Testis (tissue), 3 donors: ENCODE results near the gene MS4A10. TPM values are rescaled to one million over a fixed set of nuclear protein-coding genes. Genes with fewer than 3 reads are reported as not detected.
A peak's percentile ranks its signal among the peaks of the same experiment; 100 is the strongest.

Experiments used
- DNase-seq: peaks from one replicate; pipeline ENCODE4 v3.0.0-alpha.2; 2019
- H3K27ac ChIP-seq, 2 donors: fragments of 200-600 bp; sonication (generic); one replicate each; pipeline ENCODE4 v1.5.1; 2019
- H3K27me3 ChIP-seq: fragments of 200-600 bp; sonication (generic); one replicate; pipeline ENCODE4 v1.5.1; 2019
- H3K36me3 ChIP-seq: fragments of 200-600 bp; sonication (generic); one replicate; pipeline ENCODE4 v1.5.1; 2017; ENCODE audit warnings: low read depth; ENCODE audit errors: missing control alignments
- H3K4me1 ChIP-seq: fragments of 200-600 bp; sonication (generic); one replicate; pipeline ENCODE4 v1.5.1; 2019
- H3K4me3 ChIP-seq, 2 donors: fragments of 200-600 bp; sonication (generic); one replicate each; pipeline ENCODE4 v1.5.1; 2017 to 2019
- H3K9me3 ChIP-seq: fragments of 200-600 bp; sonication (generic); one replicate; pipeline ENCODE4 v1.5.1; 2017
- CTCF ChIP-seq, 3 experiments: fragments of 450-650 bp in 2 of 3; fragments of 200-600 bp in 1 of 3; sonication (generic) in 1 of 3; IDR thresholded peaks; one replicate each; pipeline ENCODE4 v1.5.1; 2016 to 2019; ENCODE audit warnings: antibody characterized with exemption in 3 of 3, mild to moderate bottlenecking in 2 of 3, moderate library complexity in 1 of 3
- POLR2A ChIP-seq: fragments of 450-650 bp; IDR thresholded peaks from one replicate; pipeline ENCODE4 v1.6.1; 2017; ENCODE audit warnings: antibody characterized with exemption, mild to moderate bottlenecking, moderate library complexity
- WGBS, 2 donors: methylation state at CpG; one replicate each; pipeline ENCODE4 v1.1.5; 2018; 5-methylcytosine and 5-hydroxymethylcytosine counted together
- intact Hi-C: fragments of 100-400 bp; cut with DNase I; formaldehyde crosslinking; loops from one replicate; pipeline ENCODE4 v1.15.1; 2023; ENCODE audit warnings: low total_unique reads
- polyA plus RNA-seq: library from polyadenylated mRNA; stranded (reverse); fragments of 350-450 nt; fragmentation: Illumina TruSeq; extraction: RNeasy Lipid Tissue Mini Kit (QIAGEN cat#74804); gene quantifications from one replicate; pipeline ENCODE4 v1.2.3, GENCODE V29; 2014; ENCODE audit warnings: low read depth, low replicate concordance; ENCODE audit not compliant: insufficient read depth
- total RNA-seq, 2 donors: library from RNA; depleted of rRNA; stranded (reverse); fragments of >200 nt; gene quantifications; one replicate each; pipeline ENCODE4 v1.2.3, GENCODE V29; 2016

Gene MS4A10
- total and polyA plus RNA-seq, 3 donors from 2014 or later, result 0.25 TPM; not detected in 2

DNA sequence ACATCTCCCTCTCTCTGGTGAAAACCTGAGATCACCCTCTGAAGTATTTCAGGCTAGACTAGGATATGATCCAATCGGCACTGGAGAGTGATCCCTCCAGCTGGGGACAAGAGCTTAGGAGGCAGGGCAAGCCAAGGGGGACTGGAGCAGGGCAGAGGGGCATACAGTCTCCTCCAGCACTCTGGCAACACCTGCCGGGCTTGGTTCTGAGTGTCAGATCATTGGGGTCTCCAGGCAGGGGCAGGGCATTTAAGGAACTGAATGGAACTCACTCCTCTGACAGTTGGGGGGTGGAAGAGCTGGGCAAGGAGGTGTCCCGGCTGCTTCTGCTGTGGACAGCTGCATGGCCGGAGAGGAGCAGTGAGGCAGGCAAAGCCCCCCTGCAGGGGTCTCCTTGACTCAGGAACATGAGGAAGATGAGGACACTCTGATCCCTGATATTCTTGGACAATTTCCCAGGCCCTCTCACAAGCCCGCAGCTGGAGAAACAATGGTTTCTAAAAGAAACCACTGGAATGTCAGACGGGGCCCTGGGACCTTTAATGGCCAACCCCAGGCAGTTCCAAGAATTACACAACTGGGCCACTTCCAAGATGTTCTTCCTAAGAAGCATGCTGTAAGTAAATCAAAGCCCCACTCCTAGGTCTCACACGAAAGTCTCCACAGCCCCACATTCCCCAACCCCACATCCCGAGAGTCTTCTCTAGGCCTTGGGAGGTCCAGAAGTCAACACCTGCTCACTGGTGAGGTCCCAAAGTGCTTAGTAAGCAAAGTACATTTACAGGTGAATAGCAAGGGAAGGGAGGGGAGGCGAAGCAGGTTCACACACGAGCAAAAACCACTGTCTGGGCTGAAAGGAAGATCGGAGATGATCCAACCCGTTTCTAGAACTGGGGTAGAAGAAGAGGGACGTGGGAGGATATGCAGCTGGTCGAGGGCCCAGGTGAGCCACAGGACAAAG is 55.6 kb downstream of the MS4A10 start:
- Histone ChIP-seq H3K27me3 (no peaks in the 10 kb centered on the region), H3K9me3 (no peaks in the 10 kb centered on the region), H3K27ac (peak overlapping the region; percentile 19 to 84), H3K4me1 (peaks cover 32% of the 10 kb centered on the region), H3K4me3 (no peak overlapping the region), H3K36me3 (no peaks in the 10 kb centered on the region)
- DNase-seq, result peak; percentile 73
- TF ChIP-seq POLR2A (no peak), CTCF (IDR thresholded peaks at IDR 0.05) (no peak)
- intact Hi-C loops, result no loop called here
- 30 to 41% methylated on average over 14 of the region's 14 CpGs for WGBS, 2 donors

- H3K4me1 ChIP-seq, result peaks cover 32% of the 10 kb centered on the region
These were observed 56.9 kb downstream of the MS4A10 start, which contains the start of gene CCDC86 for GRCh38 chr11:60841797-60842667. TSS of gene CCDC86 (plus strand) at chr11:60842113. CDS start at chr11:60842125, 12 bp downstream.

DNA sequence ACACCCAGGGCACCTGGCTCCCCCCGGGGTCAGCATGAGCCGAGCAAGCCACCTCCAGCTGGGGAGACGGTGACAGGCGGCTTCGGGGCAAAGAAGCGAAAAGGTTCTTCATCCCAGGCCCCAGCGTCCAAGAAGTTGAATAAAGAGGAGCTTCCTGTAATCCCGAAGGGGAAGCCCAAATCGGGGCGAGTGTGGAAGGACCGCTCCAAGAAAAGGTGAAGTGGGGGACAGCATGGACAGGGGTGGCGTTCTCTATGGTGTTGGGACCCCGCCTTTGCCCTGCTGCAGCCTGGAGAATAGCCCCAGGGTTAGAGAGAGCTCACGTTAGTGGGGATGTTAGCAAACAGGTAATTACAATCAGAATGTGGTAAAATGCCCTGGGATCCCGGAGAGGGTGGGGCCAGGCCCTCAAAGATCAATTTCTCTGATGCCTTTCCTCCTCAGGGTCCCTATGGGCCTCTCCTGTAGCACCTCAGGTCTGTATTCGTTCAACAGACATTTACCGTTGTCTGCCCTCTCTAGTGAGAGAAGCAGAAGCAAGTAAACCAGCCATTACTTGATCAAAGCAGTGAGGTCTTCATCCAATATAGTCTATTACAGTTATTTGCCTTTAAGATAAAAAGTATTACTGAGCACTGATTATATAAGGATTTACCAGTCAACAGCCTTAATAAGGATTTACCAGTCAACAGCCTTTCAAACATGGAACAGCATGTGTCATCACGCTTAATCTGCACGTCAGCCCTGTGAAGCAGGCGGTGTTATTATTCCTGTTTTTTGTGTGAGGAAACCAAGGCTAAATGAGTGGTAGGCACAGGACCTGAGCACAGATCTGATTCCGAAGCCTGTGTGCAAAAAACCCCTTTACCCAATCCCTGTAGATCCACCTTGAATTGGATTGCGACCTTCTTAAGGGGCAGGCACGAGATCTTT is 57.8 kb downstream of the MS4A10 start:
- H3K4me3 ChIP-seq, result peak overlapping the region; percentile 78 to 85
- H3K4me1 ChIP-seq, result peaks cover 32% of the 10 kb centered on the region
- TF ChIP-seq POLR2A, result no peak
- TF ChIP-seq CTCF (IDR thresholded peaks at IDR 0.05), result no peak
- WGBS, 2 donors, result 15% methylated on average over 23 of the region's 23 CpGs
- H3K27me3 ChIP-seq, result no peaks in the 10 kb centered on the region
- no peaks in the 10 kb centered on the region for H3K9me3 ChIP-seq
- no peak for DNase-seq
- intact Hi-C loops, result no loop called here
- H3K36me3 ChIP-seq, result no peaks in the 10 kb centered on the region
- peak overlapping the region; percentile 19 to 84 for H3K27ac ChIP-seq

More at GRCh38 chr11:60841797-60842667, 56.9 kb downstream of the MS4A10 start, which contains the start of gene CCDC86:
- Histone ChIP-seq H3K9me3 (no peaks in the 10 kb centered on the region), H3K4me3 (peak within 1 kb of the TSS; percentile 78 to 85), H3K36me3 (no peaks in the 10 kb centered on the region), H3K27ac (peak within 1 kb of the TSS; percentile 19 to 84), H3K27me3 (no peaks in the 10 kb centered on the region)
- TF ChIP-seq CTCF (IDR thresholded peaks at IDR 0.05) (peak in 1 of 3 experiments; percentile 37), POLR2A (no peak)
- DNase-seq, result peak; percentile 98
- 0 to 1% methylated on average over 16 to 57 of the region's 57 CpGs for WGBS, 2 donors
- intact Hi-C loops, result no loop called here
